ENCODE results near the gene DAP.

DAP gene

DNA sequence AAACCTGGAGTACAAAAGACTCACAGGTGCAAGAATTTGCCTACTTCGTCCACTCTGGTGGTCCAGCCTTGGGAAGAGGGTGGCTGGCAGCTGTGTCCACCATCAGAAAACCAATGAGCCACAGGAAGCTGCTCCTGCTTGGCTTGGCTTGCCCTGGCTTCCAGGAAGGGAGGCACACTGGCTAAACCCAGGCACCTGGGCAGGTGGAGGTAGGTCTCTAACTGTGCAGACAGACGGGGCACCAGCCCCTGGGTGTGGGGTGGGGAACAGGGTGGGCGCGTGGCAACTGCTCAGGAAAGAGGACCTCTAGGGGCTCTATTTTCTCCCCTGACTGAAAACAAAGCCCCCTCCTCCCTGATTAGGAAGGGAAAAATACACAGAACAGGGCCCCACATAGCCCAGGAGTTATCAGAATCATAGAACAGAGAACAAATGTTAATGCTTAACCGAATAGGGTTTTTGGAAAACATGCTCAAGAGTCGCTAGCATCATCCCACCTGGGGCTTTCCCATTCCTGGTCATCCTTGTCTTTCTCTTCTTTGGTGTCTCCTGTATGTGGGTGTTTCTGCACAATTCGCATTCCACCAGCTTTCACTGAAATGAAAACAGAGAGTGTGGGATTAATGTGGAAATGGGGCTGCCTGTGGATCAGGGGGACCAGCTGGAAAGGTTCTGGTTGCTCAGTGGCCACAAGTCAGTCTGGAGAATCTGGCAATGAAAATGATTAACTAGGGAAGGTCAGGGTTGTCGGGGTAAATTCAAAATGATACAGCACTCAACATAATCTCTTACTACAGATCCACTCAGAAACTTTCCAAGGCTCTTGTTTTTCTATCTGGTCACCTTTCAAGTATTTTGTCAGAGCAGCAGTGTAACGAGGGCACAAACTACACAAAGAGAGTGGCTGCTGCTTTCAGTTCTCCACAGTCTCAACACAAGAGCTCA, 13.1 kb downstream of the DAP start:
- peaks cover 33 to 54% of the 10 kb centered on the region in 2 experiments for H3K36me3 ChIP-seq (ENCODE audit: control insufficient read depth in 1 of 2, insufficient read depth in 2 of 2, low read length in 2 of 2)
- no peaks in the 10 kb centered on the region for H3K79me2 ChIP-seq (ENCODE audit: control insufficient read depth, insufficient read depth, low read length, poor library complexity)
- H2AK5ac ChIP-seq (ENCODE audit: low read length), result no peak overlapping the region
- no peak overlapping the region for H3K4me3 ChIP-seq (ENCODE audit: low read depth, low read length)
- no peak overlapping the region for H3K27ac ChIP-seq (ENCODE audit: low read depth, low read length)
- no peak overlapping the region for H3K9ac ChIP-seq (ENCODE audit: low read length)
- no peak overlapping the region for H4K8ac ChIP-seq (ENCODE audit: low read depth, low read length)
- no CpG with 5 or more reads among the region's 9 CpGs for WGBS (ENCODE audit: extremely low coverage, insufficient coverage, insufficient read length)
- no peak overlapping the region for H2BK120ac ChIP-seq (ENCODE audit: insufficient read depth, low read length, poor library complexity)
- no peak overlapping the region for H3K4me2 ChIP-seq (ENCODE audit: low read length)
- H3K18ac ChIP-seq (ENCODE audit: low read length), result peak overlapping the region; percentile 25
- no peak overlapping the region for H4K12ac ChIP-seq (ENCODE audit: low read depth, low read length)
- H2BK5ac ChIP-seq (ENCODE audit: low read depth, low read length, poor library complexity), result no peak overlapping the region
- peaks cover 2% of the 10 kb centered on the region for H3K79me1 ChIP-seq (ENCODE audit: low read length)
- no peak for DNase-seq
- H3K4me1 ChIP-seq (ENCODE audit: control insufficient read depth in 1 of 2, insufficient read depth in 2 of 2, low read length in 2 of 2), result peaks cover 0 to 3% of the 10 kb centered on the region in 2 experiments
- H2BK12ac ChIP-seq (ENCODE audit: low read length), result no peak overlapping the region
- no peak overlapping the region for H2AFZ ChIP-seq (ENCODE audit: insufficient read depth, low read length, poor library complexity)
- H3K4ac ChIP-seq (ENCODE audit: low read depth, low read length), result no peak overlapping the region
- H3K23ac ChIP-seq (ENCODE audit: low read length), result no peak overlapping the region
- no peak overlapping the region for H3K14ac ChIP-seq (ENCODE audit: low read length)
- H4K91ac ChIP-seq (ENCODE audit: low read depth, low read length), result no peak overlapping the region
- no peaks in the 10 kb centered on the region for H3K9me3 ChIP-seq (ENCODE audit: insufficient read depth, low read depth, low read length)
- no peaks in the 10 kb centered on the region for H3K27me3 ChIP-seq (ENCODE audit: insufficient read depth, low read length)

DNA sequence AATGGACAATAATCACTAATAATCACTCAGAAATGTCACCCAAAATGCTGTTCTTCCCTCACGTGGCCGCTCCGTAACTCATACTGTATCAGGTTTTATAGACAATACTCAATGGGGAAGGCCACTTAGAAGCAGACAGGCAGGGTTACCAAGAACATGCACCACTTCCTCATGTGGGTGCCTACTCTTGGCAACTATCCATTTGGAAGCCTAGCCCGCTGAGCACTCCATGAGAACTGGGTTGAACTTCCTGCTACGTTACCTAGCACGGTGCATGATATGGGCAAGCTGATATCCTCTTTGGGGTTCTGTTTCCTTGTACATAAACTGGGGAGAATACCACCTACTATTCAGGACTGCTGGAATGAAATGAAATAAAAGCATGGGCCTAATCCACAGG, 14.3 kb downstream of the DAP start:
- H2AFZ ChIP-seq (ENCODE audit: insufficient read depth, low read length, poor library complexity), result no peak overlapping the region
- peaks cover 2% of the 10 kb centered on the region for H3K79me1 ChIP-seq (ENCODE audit: low read length)
- no peak overlapping the region for H2BK12ac ChIP-seq (ENCODE audit: low read length)
- H2BK5ac ChIP-seq (ENCODE audit: low read depth, low read length, poor library complexity), result no peak overlapping the region
- no peak overlapping the region for H3K4me2 ChIP-seq (ENCODE audit: low read length)
- no peak overlapping the region for H4K8ac ChIP-seq (ENCODE audit: low read depth, low read length)
- H3K27ac ChIP-seq (ENCODE audit: low read depth, low read length), result no peak overlapping the region
- peaks cover 0 to 3% of the 10 kb centered on the region in 2 experiments for H3K4me1 ChIP-seq (ENCODE audit: control insufficient read depth in 1 of 2, insufficient read depth in 2 of 2, low read length in 2 of 2)
- H2BK120ac ChIP-seq (ENCODE audit: insufficient read depth, low read length, poor library complexity), result no peak overlapping the region
- H3K79me2 ChIP-seq (ENCODE audit: control insufficient read depth, insufficient read depth, low read length, poor library complexity), result no peaks in the 10 kb centered on the region
- no peak overlapping the region for H4K91ac ChIP-seq (ENCODE audit: low read depth, low read length)
- no peak overlapping the region for H3K4ac ChIP-seq (ENCODE audit: low read depth, low read length)
- H2AK5ac ChIP-seq (ENCODE audit: low read length), result no peak overlapping the region
- no peak overlapping the region for H3K4me3 ChIP-seq (ENCODE audit: low read depth, low read length)
- no peak overlapping the region for H3K9ac ChIP-seq (ENCODE audit: low read length)
- no peaks in the 10 kb centered on the region for H3K9me3 ChIP-seq (ENCODE audit: insufficient read depth, low read depth, low read length)
- DNase-seq, result no peak
- H4K12ac ChIP-seq (ENCODE audit: low read depth, low read length), result no peak overlapping the region
- no peak overlapping the region for H3K18ac ChIP-seq (ENCODE audit: low read length)
- no peak overlapping the region for H3K14ac ChIP-seq (ENCODE audit: low read length)
- H3K27me3 ChIP-seq (ENCODE audit: insufficient read depth, low read length), result no peaks in the 10 kb centered on the region
- no peak overlapping the region for H3K23ac ChIP-seq (ENCODE audit: low read length)
- no CpG with 5 or more reads among the region's 6 CpGs for whole genome bisulfite sequencing (ENCODE audit: extremely low coverage, insufficient coverage, insufficient read length)
- H3K36me3 ChIP-seq (ENCODE audit: control insufficient read depth in 1 of 2, insufficient read depth in 2 of 2, low read length in 2 of 2), result peaks cover 28 to 48% of the 10 kb centered on the region in 2 experiments

- Histone ChIP-seq H2BK5ac (ENCODE audit: low read depth, low read length, poor library complexity) (no peak overlapping the region), H2BK12ac (ENCODE audit: low read length) (no peak overlapping the region), H3K79me1 (ENCODE audit: low read length) (peaks cover 2% of the 10 kb centered on the region), H3K18ac (ENCODE audit: low read length) (no peak overlapping the region), H3K9ac (ENCODE audit: low read length) (no peak overlapping the region), H3K79me2 (ENCODE audit: control insufficient read depth, insufficient read depth, low read length, poor library complexity) (no peaks in the 10 kb centered on the region), H3K9me3 (ENCODE audit: insufficient read depth, low read depth, low read length) (peaks cover 2% of the 10 kb centered on the region), H3K4me2 (ENCODE audit: low read length) (no peak overlapping the region), H4K12ac (ENCODE audit: low read depth, low read length) (no peak overlapping the region), H3K23ac (ENCODE audit: low read length) (no peak overlapping the region), H2AK5ac (ENCODE audit: low read length) (no peak overlapping the region), H3K4me3 (ENCODE audit: low read depth, low read length) (no peak overlapping the region), H4K91ac (ENCODE audit: low read depth, low read length) (no peak overlapping the region), H3K14ac (ENCODE audit: low read length) (no peak overlapping the region), H4K8ac (ENCODE audit: low read depth, low read length) (no peak overlapping the region), H3K4me1 (ENCODE audit: control insufficient read depth in 1 of 2, insufficient read depth in 2 of 2, low read length in 2 of 2) (peaks cover 0 to 3% of the 10 kb centered on the region in 2 experiments), H2AFZ (ENCODE audit: insufficient read depth, low read length, poor library complexity) (no peak overlapping the region), H2BK120ac (ENCODE audit: insufficient read depth, low read length, poor library complexity) (no peak overlapping the region), H3K27me3 (ENCODE audit: insufficient read depth, low read length) (no peaks in the 10 kb centered on the region), H3K36me3 (ENCODE audit: control insufficient read depth in 1 of 2, insufficient read depth in 2 of 2, low read length in 2 of 2) (peaks cover 27 to 45% of the 10 kb centered on the region in 2 experiments), H3K4ac (ENCODE audit: low read depth, low read length) (no peak overlapping the region), H3K27ac (ENCODE audit: low read depth, low read length) (no peak overlapping the region)
- no CpG with 5 or more reads among the region's 5 CpGs for WGBS (ENCODE audit: extremely low coverage, insufficient coverage, insufficient read length)
- peak; percentile 56 to 73 for DNase-seq
Observed at GRCh38 chr5:10745133-10745532, 15.9 kb downstream of the DAP start.

- H2BK12ac ChIP-seq (ENCODE audit: low read length), result no peak overlapping the region
- peaks cover 2% of the 10 kb centered on the region for H3K9me3 ChIP-seq (ENCODE audit: insufficient read depth, low read depth, low read length)
- no peak overlapping the region for H2AFZ ChIP-seq (ENCODE audit: insufficient read depth, low read length, poor library complexity)
- no peak overlapping the region for H3K27ac ChIP-seq (ENCODE audit: low read depth, low read length)
- peaks cover 22 to 41% of the 10 kb centered on the region in 2 experiments for H3K36me3 ChIP-seq (ENCODE audit: control insufficient read depth in 1 of 2, insufficient read depth in 2 of 2, low read length in 2 of 2)
- no peak for DNase-seq
- H3K79me2 ChIP-seq (ENCODE audit: control insufficient read depth, insufficient read depth, low read length, poor library complexity), result no peaks in the 10 kb centered on the region
- no peak overlapping the region for H2AK5ac ChIP-seq (ENCODE audit: low read length)
- no peak overlapping the region for H3K4me2 ChIP-seq (ENCODE audit: low read length)
- H3K23ac ChIP-seq (ENCODE audit: low read length), result no peak overlapping the region
- no peak overlapping the region for H2BK5ac ChIP-seq (ENCODE audit: low read depth, low read length, poor library complexity)
- no peak overlapping the region for H3K4ac ChIP-seq (ENCODE audit: low read depth, low read length)
- no peak overlapping the region for H3K18ac ChIP-seq (ENCODE audit: low read length)
- no peak overlapping the region for H3K9ac ChIP-seq (ENCODE audit: low read length)
- peaks cover 0 to 3% of the 10 kb centered on the region in 2 experiments for H3K4me1 ChIP-seq (ENCODE audit: control insufficient read depth in 1 of 2, insufficient read depth in 2 of 2, low read length in 2 of 2)
- H4K8ac ChIP-seq (ENCODE audit: low read depth, low read length), result no peak overlapping the region
- H3K14ac ChIP-seq (ENCODE audit: low read length), result no peak overlapping the region
- WGBS (ENCODE audit: extremely low coverage, insufficient coverage, insufficient read length), result no CpG with 5 or more reads among the region's 8 CpGs
- H2BK120ac ChIP-seq (ENCODE audit: insufficient read depth, low read length, poor library complexity), result no peak overlapping the region
- peaks cover 2% of the 10 kb centered on the region for H3K79me1 ChIP-seq (ENCODE audit: low read length)
- H4K91ac ChIP-seq (ENCODE audit: low read depth, low read length), result no peak overlapping the region
- H3K4me3 ChIP-seq (ENCODE audit: low read depth, low read length), result no peak overlapping the region
- H3K27me3 ChIP-seq (ENCODE audit: insufficient read depth, low read length), result no peaks in the 10 kb centered on the region
- no peak overlapping the region for H4K12ac ChIP-seq (ENCODE audit: low read depth, low read length)
Observed at GRCh38 chr5:10744681-10745080, 16.4 kb downstream of the DAP start.

All from trophoblast cell (in vitro differentiated cells and primary cell).